Esophagus (tissue), 2 donors: ENCODE results near the gene SLC5A1. TPM values are rescaled to one million over a fixed set of nuclear protein-coding genes. Genes with fewer than 3 reads are reported as not detected.

Source experiments
- H3K27ac ChIP-seq, 2 donors: one replicate each; pipeline ENCODE4 v1.5.1; 2013; ENCODE audit warnings: low read depth in 2 of 2, mild to moderate bottlenecking in 2 of 2, inconsistent platforms in 1 of 2, low read length in 1 of 2, moderate library complexity in 1 of 2
- H3K27me3 ChIP-seq, 2 donors: one replicate each; pipeline ENCODE4 v1.6.1; 2013; ENCODE audit warnings: low read length in 2 of 2, control low read depth in 1 of 2, mild to moderate bottlenecking in 1 of 2; ENCODE audit not compliant: insufficient read depth in 2 of 2, control insufficient read depth in 1 of 2
- H3K36me3 ChIP-seq, 2 donors: one replicate each; pipeline ENCODE4 v1.6.1; 2013; ENCODE audit warnings: low read length in 1 of 2; ENCODE audit not compliant: control insufficient read depth in 2 of 2, insufficient read depth in 2 of 2
- H3K4me1 ChIP-seq, 2 donors: one replicate each; pipeline ENCODE4 v1.6.1; 2013; ENCODE audit warnings: low read length in 1 of 2; ENCODE audit not compliant: control insufficient read depth in 2 of 2, insufficient read depth in 2 of 2
- H3K4me3 ChIP-seq, 2 donors: one replicate each; pipeline ENCODE4 v1.5.1; 2013; ENCODE audit warnings: low read length in 2 of 2, mild to moderate bottlenecking in 2 of 2, low read depth in 1 of 2, moderate library complexity in 1 of 2
- H3K9me3 ChIP-seq, 2 donors: one replicate each; pipeline ENCODE4 v1.6.1; 2013; ENCODE audit warnings: mild to moderate bottlenecking in 2 of 2, low read depth in 1 of 2, low read length in 1 of 2, moderate library complexity in 1 of 2; ENCODE audit not compliant: control insufficient read depth in 2 of 2, insufficient read depth in 1 of 2
- WGBS, 2 donors: extraction: QIAGEN DNeasy Blood & Tissue Kit; methylation state at CpG; one replicate each; pipeline ENCODE4 v1.1.7; 2013; 5-methylcytosine and 5-hydroxymethylcytosine counted together
- polyA plus RNA-seq, 2 donors: library from polyadenylated mRNA; stranded (reverse); fragments of 200-250 nt; gene quantifications; one replicate each; pipeline ENCODE4 v1.2.3, GENCODE V29; 2013
- donor health status: healthy with polysubstance abuse.
- donor health status: Bipolar disorder and iron deficiency.

Gene SLC5A1
- polyA plus RNA-seq, 2 donors: 1.4 to 3.7 TPM

- Histone ChIP-seq H3K36me3 (no peaks in the 10 kb centered on the region), H3K4me3 (no peak overlapping the region), H3K4me1 (no peaks in the 10 kb centered on the region), H3K27me3 (no peaks in the 10 kb centered on the region), H3K27ac (no peak overlapping the region), H3K9me3 (no peaks in the 10 kb centered on the region)
- 40 to 49% methylated on average over 7 of the region's 7 CpGs for WGBS, 2 donors
Measured at GRCh38 chr22:32079130-32080089, 36.3 kb downstream of the SLC5A1 start.

- no peaks in the 10 kb centered on the region for H3K27me3 ChIP-seq
- H3K27ac ChIP-seq: no peak overlapping the region
- H3K4me1 ChIP-seq: no peaks in the 10 kb centered on the region
- WGBS, 2 donors: 83 to 92% methylated on average over 4 of the region's 4 CpGs
- no peaks in the 10 kb centered on the region for H3K9me3 ChIP-seq
- H3K4me3 ChIP-seq: no peak overlapping the region
- no peaks in the 10 kb centered on the region for H3K36me3 ChIP-seq
Measured at GRCh38 chr22:32080904-32081303, 37.8 kb downstream of the SLC5A1 start.

GRCh38 chr22:32082331-32082730 lies 39.3 kb downstream of the SLC5A1 start:
- H3K27ac ChIP-seq: no peak overlapping the region
- H3K27me3 ChIP-seq: no peaks in the 10 kb centered on the region
- no peaks in the 10 kb centered on the region for H3K9me3 ChIP-seq
- no peaks in the 10 kb centered on the region for H3K4me1 ChIP-seq
- no peak overlapping the region for H3K4me3 ChIP-seq
- 68 to 92% methylated on average over 1 of the region's 1 CpG for WGBS, 2 donors
- H3K36me3 ChIP-seq: no peaks in the 10 kb centered on the region

GRCh38 chr22:32083000-32083399 lies 39.9 kb downstream of the SLC5A1 start:
- no peaks in the 10 kb centered on the region for H3K9me3 ChIP-seq
- no peaks in the 10 kb centered on the region for H3K4me1 ChIP-seq
- H3K4me3 ChIP-seq: no peak overlapping the region
- no peaks in the 10 kb centered on the region for H3K27me3 ChIP-seq
- no peaks in the 10 kb centered on the region for H3K36me3 ChIP-seq
- WGBS, 2 donors: 68 to 69% methylated on average over 6 of the region's 6 CpGs
- H3K27ac ChIP-seq: no peak overlapping the region

GRCh38 chr22:32083814-32084213 lies 40.8 kb downstream of the SLC5A1 start:
- Histone ChIP-seq H3K36me3 (no peaks in the 10 kb centered on the region), H3K4me3 (no peak overlapping the region), H3K27me3 (no peaks in the 10 kb centered on the region), H3K9me3 (no peaks in the 10 kb centered on the region), H3K4me1 (no peaks in the 10 kb centered on the region), H3K27ac (no peak overlapping the region)

GRCh38 chr22:32088084-32088483 lies 45.0 kb downstream of the SLC5A1 start:
- no peak overlapping the region for H3K27ac ChIP-seq
- no peak overlapping the region for H3K4me3 ChIP-seq
- no peaks in the 10 kb centered on the region for H3K36me3 ChIP-seq
- H3K4me1 ChIP-seq: no peaks in the 10 kb centered on the region
- WGBS, 2 donors: 60% methylated on average over 3 of the region's 3 CpGs
- H3K27me3 ChIP-seq: no peaks in the 10 kb centered on the region
- H3K9me3 ChIP-seq: no peaks in the 10 kb centered on the region

GRCh38 chr22:32097018-32097417 lies 54.0 kb downstream of the SLC5A1 start:
- no peak overlapping the region for H3K27ac ChIP-seq
- H3K4me3 ChIP-seq: no peak overlapping the region
- H3K9me3 ChIP-seq: no peaks in the 10 kb centered on the region
- H3K36me3 ChIP-seq: no peaks in the 10 kb centered on the region
- no peaks in the 10 kb centered on the region for H3K4me1 ChIP-seq
- H3K27me3 ChIP-seq: no peaks in the 10 kb centered on the region
- WGBS, 2 donors: 23 to 31% methylated on average over 1 of the region's 1 CpG

- Histone ChIP-seq H3K9me3 (no peaks in the 10 kb centered on the region), H3K27ac (no peak overlapping the region), H3K27me3 (no peaks in the 10 kb centered on the region), H3K4me1 (no peaks in the 10 kb centered on the region), H3K36me3 (no peaks in the 10 kb centered on the region), H3K4me3 (no peak overlapping the region)
Measured at GRCh38 chr22:32097881-32098499, 54.9 kb downstream of the SLC5A1 start.

GRCh38 chr22:32100711-32101110 lies 57.6 kb downstream of the SLC5A1 start:
- Histone ChIP-seq H3K27me3 (no peaks in the 10 kb centered on the region), H3K4me3 (no peak overlapping the region), H3K36me3 (no peaks in the 10 kb centered on the region), H3K9me3 (no peaks in the 10 kb centered on the region), H3K4me1 (no peaks in the 10 kb centered on the region), H3K27ac (no peak overlapping the region)
- WGBS, 2 donors: 32 to 41% methylated on average over 1 of the region's 1 CpG
